Mucosa of descending colon (tissue), 3 donors: Measurements from ENCODE around the gene BTBD16. TPM values are rescaled to one million over a fixed set of nuclear protein-coding genes. Genes with fewer than 3 reads are reported as not detected.

Source experiments
- ATAC-seq: fragments of 200-7000 bp; cut with Tn5 transposase; one replicate; pipeline ENCODE4 v1.9.1; 2020; ENCODE audit warnings: mild to moderate bottlenecking, moderate library complexity
- DNase-seq, 3 donors: peaks; one replicate each; pipeline ENCODE4 v3.0.0-alpha.2; 2020
- H3K36me3 ChIP-seq: fragments of 200-600 bp; one replicate; pipeline ENCODE4 v1.8.0; 2021; ENCODE audit warnings: low read depth, mild to moderate bottlenecking
- H3K4me1 ChIP-seq: fragments of 200-600 bp; one replicate; pipeline ENCODE4 v1.8.0; 2021; ENCODE audit warnings: low read depth, mild to moderate bottlenecking
- H3K4me3 ChIP-seq: fragments of 200-600 bp; one replicate; pipeline ENCODE4 v1.8.0; 2021; ENCODE audit warnings: mild to moderate bottlenecking
- H3K9me3 ChIP-seq: fragments of 200-600 bp; one replicate; pipeline ENCODE4 v1.8.0; 2021; ENCODE audit warnings: mild to moderate bottlenecking
- intact Hi-C, 2 donors: fragments of 100-400 bp; cut with DNase I in 1 of 2; cut with micrococcal nuclease in 1 of 2; formaldehyde crosslinking; loops; one replicate each; pipeline versions ENCODE4 v1.11.0 to v1.11.1; 2022; cut with DNase I, micrococcal nuclease
- total RNA-seq, 3 donors: library from RNA; stranded (reverse); fragmentation: NEBNext Ultra II Directional in 2 of 3; extraction: Animal tissue kit (Norgen Biotek cat#: 25700) in 2 of 3; gene quantifications; one replicate each; pipeline versions ENCODE4 v1.2.1 to v1.2.4, GENCODE V29; 2021 to 2023
- TF ChIP-seq, protein P1 (sequence below): fragments of 200-600 bp; IDR thresholded peaks from one replicate; pipeline ENCODE4 v1.8.0; 2022; ENCODE audit warnings: antibody characterized with exemption, mild to moderate bottlenecking
- donor health status: DM: no; HTN: no; CAD: no; lungs with moderate emphysema.
- donor health status: DM: no; HTN: no; CAD: no.
- donor health status: DM: no; HTN: yes; CAD: no.

The BTBD16 gene
- total RNA-seq, 3 donors from 2014 or later, result 0.16 to 0.60 (median 0.26) TPM

DNA sequence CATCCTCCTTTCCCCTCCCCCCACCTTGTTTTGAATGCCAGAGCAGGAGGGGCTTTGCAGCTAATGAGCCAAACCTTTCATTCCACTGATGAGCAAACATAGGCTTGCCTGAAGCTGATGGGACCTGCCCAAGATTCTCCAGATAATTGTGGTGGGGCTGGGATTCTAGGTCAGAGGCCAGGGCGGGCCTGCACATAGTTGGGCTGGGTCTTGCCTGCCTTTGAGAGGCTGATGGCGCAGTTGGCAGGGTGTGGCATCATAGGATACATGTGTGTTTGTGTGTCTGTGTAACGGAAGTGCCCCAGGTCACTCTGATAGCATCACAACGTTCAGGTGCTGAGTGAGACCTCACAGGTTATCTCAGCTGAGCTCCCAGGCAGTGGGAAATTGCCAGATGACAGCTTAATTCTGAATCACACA is 22.9 kb downstream of the BTBD16 start:
- DNase-seq (peak in 1 of 3 donors; percentile 51), ATAC-seq (peak; percentile 14)
- no peaks in the 10 kb centered on the region for H3K9me3 ChIP-seq
- no peaks in the 10 kb centered on the region for H3K36me3 ChIP-seq
- intact Hi-C loops, result no loop called here
- H3K4me3 ChIP-seq, result no peak overlapping the region
- TF ChIP-seq, protein P1, sequence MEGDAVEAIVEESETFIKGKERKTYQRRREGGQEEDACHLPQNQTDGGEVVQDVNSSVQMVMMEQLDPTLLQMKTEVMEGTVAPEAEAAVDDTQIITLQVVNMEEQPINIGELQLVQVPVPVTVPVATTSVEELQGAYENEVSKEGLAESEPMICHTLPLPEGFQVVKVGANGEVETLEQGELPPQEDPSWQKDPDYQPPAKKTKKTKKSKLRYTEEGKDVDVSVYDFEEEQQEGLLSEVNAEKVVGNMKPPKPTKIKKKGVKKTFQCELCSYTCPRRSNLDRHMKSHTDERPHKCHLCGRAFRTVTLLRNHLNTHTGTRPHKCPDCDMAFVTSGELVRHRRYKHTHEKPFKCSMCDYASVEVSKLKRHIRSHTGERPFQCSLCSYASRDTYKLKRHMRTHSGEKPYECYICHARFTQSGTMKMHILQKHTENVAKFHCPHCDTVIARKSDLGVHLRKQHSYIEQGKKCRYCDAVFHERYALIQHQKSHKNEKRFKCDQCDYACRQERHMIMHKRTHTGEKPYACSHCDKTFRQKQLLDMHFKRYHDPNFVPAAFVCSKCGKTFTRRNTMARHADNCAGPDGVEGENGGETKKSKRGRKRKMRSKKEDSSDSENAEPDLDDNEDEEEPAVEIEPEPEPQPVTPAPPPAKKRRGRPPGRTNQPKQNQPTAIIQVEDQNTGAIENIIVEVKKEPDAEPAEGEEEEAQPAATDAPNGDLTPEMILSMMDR, result no peak
- peaks cover 6% of the 10 kb centered on the region for H3K4me1 ChIP-seq

DNA sequence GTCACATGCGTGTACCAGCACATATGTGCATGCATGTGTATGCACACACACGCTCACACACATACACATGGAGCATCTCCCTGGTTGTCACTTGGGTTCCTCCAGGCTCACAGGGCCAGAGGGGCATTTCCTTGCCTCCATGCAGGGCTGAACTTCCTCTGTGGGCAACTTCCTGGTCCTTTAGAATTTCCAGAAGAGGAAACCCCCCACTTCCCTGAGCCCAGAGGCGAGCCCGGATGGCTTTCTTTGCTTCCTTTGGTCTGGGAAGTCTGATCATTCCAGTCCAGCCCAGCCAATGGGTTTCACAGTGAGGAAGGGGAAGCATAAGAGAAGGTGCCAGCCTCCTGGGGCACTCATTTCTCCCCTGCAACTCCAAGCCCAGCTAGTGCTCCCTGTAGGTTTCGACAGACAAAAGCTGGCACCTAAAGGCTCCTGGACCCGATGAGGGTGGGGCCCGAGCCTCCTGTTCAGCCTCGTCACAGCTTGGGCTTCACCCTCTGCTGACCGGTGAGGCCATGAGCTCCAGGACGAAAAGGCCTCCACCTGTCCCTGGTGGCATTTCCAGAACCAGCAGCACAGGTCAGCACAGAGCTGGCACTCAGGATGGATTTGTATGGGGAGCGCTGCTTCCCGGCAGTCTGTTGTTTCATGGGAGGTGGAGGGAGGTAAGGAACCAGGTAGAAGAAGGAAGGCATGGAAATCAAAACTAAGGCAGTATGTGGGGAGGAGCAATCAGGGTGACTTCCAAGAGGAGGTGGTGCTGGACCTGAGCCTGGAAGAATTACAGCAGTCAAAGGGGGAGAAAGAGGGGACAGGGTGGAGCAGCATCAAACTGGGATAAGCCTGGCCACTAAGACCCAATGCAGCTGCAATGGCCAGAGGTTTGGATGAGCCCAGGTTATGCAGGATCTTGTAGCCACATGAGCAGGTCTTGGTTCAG is 23.7 kb downstream of the BTBD16 start:
- intact Hi-C loops, result loop anchor here (5.0 kb wide), 2 partner anchors 143 to 273 kb away; no protein-coding TSS in a partner anchor
- H3K9me3 ChIP-seq, result no peaks in the 10 kb centered on the region

GRCh38 chr10:122295451-122295809 is 24.3 kb downstream of the BTBD16 start:
- TF ChIP-seq, protein P1, result no peak
- H3K4me3 ChIP-seq, result no peak overlapping the region
- H3K9me3 ChIP-seq, result no peaks in the 10 kb centered on the region
- intact Hi-C loops, result loop anchor here (5.0 kb wide), 2 partner anchors 142 to 272 kb away; no protein-coding TSS in a partner anchor
- no peaks in the 10 kb centered on the region for H3K36me3 ChIP-seq
- ATAC-seq, result no peak
- peaks cover 6% of the 10 kb centered on the region for H3K4me1 ChIP-seq
- DNase-seq, result no peak

More for the DNA sequence above, 23.7 kb downstream of the BTBD16 start:
- Histone ChIP-seq H3K4me1 (peaks cover 6% of the 10 kb centered on the region), H3K36me3 (no peaks in the 10 kb centered on the region), H3K4me3 (no peak overlapping the region)
- DNase-seq (no peak), ATAC-seq (no peak)
- TF ChIP-seq, protein P1, result no peak

DNA sequence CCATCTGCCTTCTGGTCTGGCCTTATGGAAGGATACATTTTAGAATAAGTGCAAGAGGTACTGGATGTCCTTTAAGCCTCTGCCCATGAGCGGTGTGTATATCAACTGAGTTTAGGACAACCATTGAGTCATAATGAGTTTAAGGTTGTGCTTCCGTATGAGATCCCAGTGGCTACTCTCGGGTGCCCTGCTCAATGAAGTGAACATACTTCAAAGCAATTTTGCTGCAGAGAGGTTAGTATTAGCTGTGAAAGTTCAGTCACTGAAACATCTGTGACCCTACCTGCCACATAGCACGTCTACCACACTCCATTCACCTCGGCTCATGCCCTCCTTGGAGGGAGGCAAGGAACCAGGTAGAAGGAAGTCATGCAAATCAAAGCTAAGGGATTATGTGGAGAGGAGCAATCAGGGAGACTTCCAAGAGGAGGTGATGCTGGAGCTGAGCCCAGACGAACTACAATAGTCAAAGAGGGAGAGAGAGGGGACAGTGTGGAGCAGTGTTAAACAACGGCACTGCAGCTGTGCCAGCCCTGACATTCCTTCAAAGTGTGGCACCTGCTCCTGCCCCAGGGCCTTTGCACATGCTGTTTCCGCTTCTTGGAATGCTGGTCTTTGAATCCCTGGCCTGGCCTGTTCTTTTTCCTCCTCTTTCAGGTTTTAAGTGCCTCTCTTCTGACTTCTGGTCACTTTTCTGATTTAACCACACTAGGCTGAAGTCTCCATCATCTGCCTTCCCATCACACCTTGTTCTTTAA is 25.4 kb downstream of the BTBD16 start:
- Histone ChIP-seq H3K9me3 (no peaks in the 10 kb centered on the region), H3K36me3 (no peaks in the 10 kb centered on the region), H3K4me3 (no peak overlapping the region), H3K4me1 (peaks cover 6% of the 10 kb centered on the region)
- TF ChIP-seq, protein P1, result no peak
- DNase-seq, result no peak
- ATAC-seq, result no peak
- intact Hi-C loops, result loop anchor here (5.0 kb wide), 2 partner anchors 141 to 271 kb away; no protein-coding TSS in a partner anchor

- intact Hi-C loops, result loop anchor here (5.0 kb wide), 2 partner anchors 140 to 270 kb away; no protein-coding TSS in a partner anchor
- TF ChIP-seq, protein P1, result no peak
- Histone ChIP-seq H3K9me3 (no peaks in the 10 kb centered on the region), H3K4me1 (peaks cover 6% of the 10 kb centered on the region), H3K4me3 (no peak overlapping the region), H3K36me3 (no peaks in the 10 kb centered on the region)
- no peak for DNase-seq
- no peak for ATAC-seq
Observed at GRCh38 chr10:122297583-122297982, 26.5 kb downstream of the BTBD16 start.
